ENCODE data around the gene PIK3R5.

The PIK3R5 gene

GRCh38 chr17:9004132-9004960, 38.8 kb upstream of the PIK3R5 start:
- TF ChIP-seq CREB1 (IDR thresholded peaks at IDR 0.05; ENCODE audit: low read depth) (no peak), REST (IDR thresholded peaks at IDR 0.05; ENCODE audit: low read depth) (no peak)

- no peak for TF ChIP-seq ZBTB7A (IDR thresholded peaks at IDR 0.05; ENCODE audit: low read depth)
- no peak for TF ChIP-seq EGR1 (IDR thresholded peaks at IDR 0.05)
- no peak for TF ChIP-seq TCF12 (IDR thresholded peaks at IDR 0.05; ENCODE audit: low read depth)
Observed at GRCh38 chr17:9003355-9004131, 38.0 kb upstream of the PIK3R5 start.

- TF ChIP-seq TAF1 (IDR thresholded peaks at IDR 0.05; ENCODE audit: low read depth) (no peak), ZBTB7A (IDR thresholded peaks at IDR 0.05; ENCODE audit: low read depth) (no peak), YY1 (IDR thresholded peaks at IDR 0.05; ENCODE audit: low read depth) (no peak), CREB1 (IDR thresholded peaks at IDR 0.05; ENCODE audit: low read depth) (no peak), TEAD4 (IDR thresholded peaks at IDR 0.05) (no peak), USF1 (IDR thresholded peaks at IDR 0.05) (no peak), MAX (IDR thresholded peaks at IDR 0.05) (peak; percentile 42; the same call in 1 of the 2 replicates), NFIC (IDR thresholded peaks at IDR 0.05) (no peak), REST (IDR thresholded peaks at IDR 0.05; ENCODE audit: low read depth) (no peak), FOXM1 (IDR thresholded peaks at IDR 0.05; ENCODE audit: borderline replicate concordance, low read depth) (no peak), EGR1 (IDR thresholded peaks at IDR 0.05) (no peak), RAD21 (IDR thresholded peaks at IDR 0.05; ENCODE audit: low read depth) (0 out of 2 replicates have a peak, but pooled peaks have one; percentile 4), CEBPB (IDR thresholded peaks at IDR 0.05) (no peak), EP300 (IDR thresholded peaks at IDR 0.05; ENCODE audit: borderline replicate concordance) (no peak), TCF12 (IDR thresholded peaks at IDR 0.05; ENCODE audit: low read depth) (no peak)
Observed at GRCh38 chr17:9002606-9003354, 37.3 kb upstream of the PIK3R5 start.

GRCh38 chr17:9002227-9002605, 36.7 kb upstream of the PIK3R5 start:
- TF ChIP-seq CREB1 (IDR thresholded peaks at IDR 0.05; ENCODE audit: low read depth), result no peak
- no peak for TF ChIP-seq EP300 (IDR thresholded peaks at IDR 0.05; ENCODE audit: borderline replicate concordance)
- TF ChIP-seq USF1 (IDR thresholded peaks at IDR 0.05), result no peak
- TF ChIP-seq CEBPB (IDR thresholded peaks at IDR 0.05), result no peak
- no peak for TF ChIP-seq MAX (IDR thresholded peaks at IDR 0.05)
- TF ChIP-seq NFIC (IDR thresholded peaks at IDR 0.05), result no peak
- no peak for TF ChIP-seq FOXM1 (IDR thresholded peaks at IDR 0.05; ENCODE audit: borderline replicate concordance, low read depth)
- no peak for TF ChIP-seq TCF12 (IDR thresholded peaks at IDR 0.05; ENCODE audit: low read depth)
- no peak for TF ChIP-seq EGR1 (IDR thresholded peaks at IDR 0.05)

GRCh38 chr17:9001559-9001958, 36.1 kb upstream of the PIK3R5 start:
- no peak for TF ChIP-seq TCF12 (IDR thresholded peaks at IDR 0.05; ENCODE audit: low read depth)
- no peak for TF ChIP-seq TEAD4 (IDR thresholded peaks at IDR 0.05)
- TF ChIP-seq CREB1 (IDR thresholded peaks at IDR 0.05; ENCODE audit: low read depth), result no peak
- no peak for TF ChIP-seq YY1 (IDR thresholded peaks at IDR 0.05; ENCODE audit: low read depth)
- TF ChIP-seq USF1 (IDR thresholded peaks at IDR 0.05), result no peak
- TF ChIP-seq TAF1 (IDR thresholded peaks at IDR 0.05; ENCODE audit: low read depth), result no peak
- TF ChIP-seq EGR1 (IDR thresholded peaks at IDR 0.05), result no peak
- no peak for TF ChIP-seq MAX (IDR thresholded peaks at IDR 0.05)
- TF ChIP-seq REST (IDR thresholded peaks at IDR 0.05; ENCODE audit: low read depth), result no peak
- TF ChIP-seq ZBTB7A (IDR thresholded peaks at IDR 0.05; ENCODE audit: low read depth), result no peak
- TF ChIP-seq NFIC (IDR thresholded peaks at IDR 0.05), result no peak
- no peak for TF ChIP-seq FOXM1 (IDR thresholded peaks at IDR 0.05; ENCODE audit: borderline replicate concordance, low read depth)
- TF ChIP-seq RAD21 (IDR thresholded peaks at IDR 0.05; ENCODE audit: low read depth), result no peak
- TF ChIP-seq CEBPB (IDR thresholded peaks at IDR 0.05), result no peak

Data from Ishikawa (cell line).